Stimulated activated naive CD8-positive, alpha-beta T cell treated with anti-CD3 and anti-CD28 coated beads, Interleukin-15, Interleukin-2, amounts not matched to agents 100 ng/mL and 50 ng/mL, for 24 hours (primary cell): ENCODE results near the gene NUP62.
A peak's percentile ranks its signal among the peaks of the same experiment; 100 is the strongest.

Experiments used
- H3K27ac Mint-ChIP-seq: one replicate; pipeline ENCODE4 v1.8.0; 2021; ENCODE audit warnings: mild to moderate bottlenecking, mixed read lengths
- H3K27me3 Mint-ChIP-seq: one replicate; pipeline ENCODE4 v1.8.0; 2021; ENCODE audit warnings: mixed read lengths
- H3K36me3 Mint-ChIP-seq: one replicate; pipeline ENCODE4 v1.8.0; 2021; ENCODE audit warnings: low read depth, mixed read lengths
- H3K4me1 Mint-ChIP-seq: one replicate; pipeline ENCODE4 v1.8.0; 2021; ENCODE audit warnings: low read depth, mixed read lengths
- H3K4me3 Mint-ChIP-seq: one replicate; pipeline ENCODE4 v1.8.0; 2021; ENCODE audit warnings: mild to moderate bottlenecking, mixed read lengths
- H3K9me3 Mint-ChIP-seq: one replicate; pipeline ENCODE4 v1.8.0; 2021; ENCODE audit warnings: mixed read lengths

Gene NUP62

GRCh38 chr19:49869009-49869483 lies 60.3 kb downstream of the NUP62 start:
- Mint-ChIP-seq H3K4me3 (no peak overlapping the region), H3K27me3 (no peaks in the 10 kb centered on the region), H3K36me3 (peaks cover 21% of the 10 kb centered on the region), H3K27ac (no peak overlapping the region), H3K9me3 (no peaks in the 10 kb centered on the region), H3K4me1 (peaks cover 55% of the 10 kb centered on the region)

- Mint-ChIP-seq H3K27me3 (no peaks in the 10 kb centered on the region), H3K27ac (peak within 1 kb of the TSS; percentile 99), H3K9me3 (no peaks in the 10 kb centered on the region), H3K36me3 (peaks cover 32% of the 10 kb centered on the region), H3K4me1 (peaks cover 58% of the 10 kb centered on the region), H3K4me3 (peak within 1 kb of the TSS; percentile 97)
These were observed 62.1 kb downstream of the NUP62 start, which contains the start of gene PNKP for GRCh38 chr19:49866933-49867782. Gene PNKP, minus strand, starts transcription at chr19:49867576. Its CDS starts 372 bp downstream, at chr19:49867204.

GRCh38 chr19:49864890-49865289 lies 64.4 kb downstream of the NUP62 start:
- H3K4me1 Mint-ChIP-seq: peaks cover 46% of the 10 kb centered on the region
- no peak overlapping the region for H3K27ac Mint-ChIP-seq
- H3K27me3 Mint-ChIP-seq: no peaks in the 10 kb centered on the region
- H3K36me3 Mint-ChIP-seq: peaks cover 32% of the 10 kb centered on the region
- H3K9me3 Mint-ChIP-seq: no peaks in the 10 kb centered on the region
- H3K4me3 Mint-ChIP-seq: no peak overlapping the region

DNA sequence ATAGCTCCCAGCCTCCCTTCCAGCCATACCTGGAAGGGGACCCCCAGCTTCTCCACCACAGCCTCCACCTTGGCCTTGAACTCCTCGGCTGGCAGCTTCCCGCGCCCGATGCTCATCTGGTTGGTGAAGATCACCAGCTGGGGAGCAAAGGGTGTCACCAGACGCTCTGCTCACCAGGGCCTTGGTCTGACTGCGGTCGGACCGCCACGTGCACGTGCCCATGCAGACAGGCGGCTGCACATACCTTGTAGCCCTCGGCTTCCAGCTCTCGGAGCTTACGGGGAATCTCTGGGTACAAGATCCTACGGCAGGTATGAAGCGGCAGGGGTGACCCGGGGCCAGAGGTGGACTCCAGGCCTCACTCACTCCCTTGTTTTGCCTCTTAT lies 65.4 kb downstream of the NUP62 start:
- no peaks in the 10 kb centered on the region for H3K9me3 Mint-ChIP-seq
- peaks cover 46% of the 10 kb centered on the region for H3K4me1 Mint-ChIP-seq
- no peak overlapping the region for H3K27ac Mint-ChIP-seq
- no peaks in the 10 kb centered on the region for H3K27me3 Mint-ChIP-seq
- no peak overlapping the region for H3K4me3 Mint-ChIP-seq
- peaks cover 32% of the 10 kb centered on the region for H3K36me3 Mint-ChIP-seq

- Mint-ChIP-seq H3K27ac (peak overlapping the region; percentile 46), H3K4me1 (peaks cover 41% of the 10 kb centered on the region), H3K36me3 (peaks cover 32% of the 10 kb centered on the region), H3K9me3 (no peaks in the 10 kb centered on the region), H3K27me3 (no peaks in the 10 kb centered on the region), H3K4me3 (no peak overlapping the region)
These were observed 65.9 kb downstream of the NUP62 start for GRCh38 chr19:49863254-49863934.

GRCh38 chr19:49862391-49863253 lies 66.7 kb downstream of the NUP62 start:
- Mint-ChIP-seq H3K27me3 (no peaks in the 10 kb centered on the region), H3K27ac (peak overlapping the region; percentile 46), H3K36me3 (peaks cover 32% of the 10 kb centered on the region), H3K4me3 (no peak overlapping the region), H3K4me1 (peaks cover 33% of the 10 kb centered on the region), H3K9me3 (no peaks in the 10 kb centered on the region)

- Mint-ChIP-seq H3K4me1 (peaks cover 29% of the 10 kb centered on the region), H3K9me3 (no peaks in the 10 kb centered on the region), H3K4me3 (no peak overlapping the region), H3K27ac (no peak overlapping the region), H3K27me3 (no peaks in the 10 kb centered on the region), H3K36me3 (peaks cover 30% of the 10 kb centered on the region)
These were observed 67.5 kb downstream of the NUP62 start for GRCh38 chr19:49861541-49862378.

GRCh38 chr19:49861107-49861506 lies 68.2 kb downstream of the NUP62 start:
- no peaks in the 10 kb centered on the region for H3K9me3 Mint-ChIP-seq
- peaks cover 25% of the 10 kb centered on the region for H3K36me3 Mint-ChIP-seq
- H3K4me3 Mint-ChIP-seq: no peak overlapping the region
- H3K27ac Mint-ChIP-seq: no peak overlapping the region
- H3K27me3 Mint-ChIP-seq: no peaks in the 10 kb centered on the region
- peaks cover 22% of the 10 kb centered on the region for H3K4me1 Mint-ChIP-seq

GRCh38 chr19:49860336-49861102 lies 68.8 kb downstream of the NUP62 start:
- H3K27ac Mint-ChIP-seq: no peak overlapping the region

DNA sequence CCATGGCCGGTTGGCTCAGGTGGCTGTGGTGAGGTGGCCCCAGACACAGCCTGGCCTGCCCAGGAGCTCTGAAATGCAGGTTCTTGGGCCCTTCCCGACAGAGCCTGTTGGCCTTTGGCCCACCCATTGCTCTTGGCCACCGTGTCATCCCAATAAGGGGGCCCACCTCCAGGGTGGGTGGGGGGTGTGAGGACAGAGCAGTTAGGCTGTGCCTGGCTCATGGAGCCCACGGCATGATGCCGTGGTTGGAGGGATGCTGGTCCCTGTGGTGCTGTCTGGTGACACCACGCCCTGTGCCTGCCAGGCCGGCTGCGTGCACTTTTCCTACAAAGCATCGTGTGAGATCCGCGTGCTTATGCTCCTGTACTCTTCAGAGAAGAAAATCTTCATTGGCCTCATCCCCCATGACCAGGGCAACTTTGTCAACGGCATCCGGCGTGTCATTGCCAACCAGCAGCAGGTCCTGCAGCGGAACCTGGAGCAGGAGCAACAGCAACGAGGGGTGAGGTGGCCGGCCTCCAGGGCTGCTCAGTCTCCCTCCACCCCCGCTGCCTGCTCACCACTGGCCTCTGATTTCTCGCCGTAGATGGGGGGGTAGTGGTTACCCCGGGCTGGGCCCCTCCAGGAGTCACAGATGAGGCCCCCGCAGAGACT lies 69.5 kb downstream of the NUP62 start:
- H3K9me3 Mint-ChIP-seq: no peaks in the 10 kb centered on the region
- H3K27ac Mint-ChIP-seq: no peak overlapping the region
- H3K36me3 Mint-ChIP-seq: peaks cover 28% of the 10 kb centered on the region
- H3K4me3 Mint-ChIP-seq: no peak overlapping the region
- H3K27me3 Mint-ChIP-seq: no peaks in the 10 kb centered on the region
- peaks cover 9% of the 10 kb centered on the region for H3K4me1 Mint-ChIP-seq

More at GRCh38 chr19:49860336-49861102, 68.8 kb downstream of the NUP62 start:
- H3K4me3 Mint-ChIP-seq: no peak overlapping the region
- H3K9me3 Mint-ChIP-seq: no peaks in the 10 kb centered on the region
- peaks cover 16% of the 10 kb centered on the region for H3K4me1 Mint-ChIP-seq
- no peaks in the 10 kb centered on the region for H3K27me3 Mint-ChIP-seq
- peaks cover 27% of the 10 kb centered on the region for H3K36me3 Mint-ChIP-seq

DNA sequence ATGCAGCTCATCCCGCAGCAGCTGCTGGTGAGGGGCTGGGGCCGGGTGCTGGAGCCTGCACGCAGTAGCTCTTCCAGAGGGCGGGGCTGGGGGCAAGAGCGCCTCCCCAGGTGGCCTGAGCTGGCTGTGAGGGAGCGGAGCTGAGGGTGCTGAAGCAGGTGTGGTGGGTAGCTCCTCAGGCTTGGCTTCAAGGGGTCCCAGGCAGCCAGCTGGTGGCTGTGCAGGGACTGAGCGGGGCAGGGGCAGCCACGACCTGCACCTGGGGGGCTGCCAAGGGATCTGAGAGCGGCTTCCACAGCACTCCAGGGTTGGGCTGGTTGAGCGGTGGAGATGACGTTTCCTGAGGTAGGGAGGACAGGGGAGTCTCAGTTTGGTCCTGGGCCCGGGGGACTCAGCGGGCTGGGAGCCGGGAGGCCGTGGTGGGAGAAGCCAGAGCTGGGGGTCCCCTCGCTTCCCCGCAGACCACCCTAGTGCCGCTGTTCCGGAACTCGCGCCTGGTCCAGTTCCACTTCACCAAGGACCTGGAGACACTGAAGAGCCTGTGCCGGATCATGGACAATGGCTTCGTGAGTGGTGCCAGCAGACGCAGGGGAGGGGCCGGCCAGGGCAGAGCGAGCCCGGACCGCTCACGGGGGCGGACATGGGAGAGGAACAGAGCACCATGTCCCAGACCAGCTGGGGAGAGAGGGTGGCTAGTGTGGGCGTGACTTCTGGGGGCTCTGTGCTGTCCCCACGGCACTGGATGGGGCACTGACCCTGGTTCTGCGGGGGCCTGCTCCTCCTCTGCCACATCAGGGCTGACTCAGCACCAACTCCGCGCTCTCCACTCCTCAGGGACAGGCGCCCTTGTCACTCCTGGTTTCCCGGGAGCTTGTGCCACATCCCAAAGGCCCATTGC lies 71.0 kb downstream of the NUP62 start:
- H3K9me3 Mint-ChIP-seq: no peaks in the 10 kb centered on the region
- H3K36me3 Mint-ChIP-seq: peaks cover 13% of the 10 kb centered on the region
- H3K4me3 Mint-ChIP-seq: no peak overlapping the region
- H3K27ac Mint-ChIP-seq: no peak overlapping the region
- H3K27me3 Mint-ChIP-seq: no peaks in the 10 kb centered on the region
- H3K4me1 Mint-ChIP-seq: peaks cover 7% of the 10 kb centered on the region

- H3K36me3 Mint-ChIP-seq: peaks cover 12% of the 10 kb centered on the region
- no peaks in the 10 kb centered on the region for H3K9me3 Mint-ChIP-seq
- H3K27ac Mint-ChIP-seq: no peak overlapping the region
- peaks cover 9% of the 10 kb centered on the region for H3K4me1 Mint-ChIP-seq
- no peaks in the 10 kb centered on the region for H3K27me3 Mint-ChIP-seq
- H3K4me3 Mint-ChIP-seq: no peak overlapping the region
These were observed 71.5 kb downstream of the NUP62 start for GRCh38 chr19:49857838-49858087.
